Stimulated activated CD4-positive, alpha-beta T cell treated with anti-CD3 and anti-CD28 coated beads, Interleukin-12 subunit alpha, Interleukin-12 subunit beta, amount 100 ng/mL, for 48 hours (primary cell): ENCODE data around the gene SLC10A7.

Experiments used
- DNase-seq, 3 donors: peaks; one replicate each; pipeline ENCODE4 v3.0.0-alpha.2; 2020; ENCODE audit warnings: low read depth in 2 of 3, low spot score in 1 of 3

The SLC10A7 gene

GRCh38 chr4:146521541-146522097 lies at the start of gene SLC10A7:
Gene SLC10A7, minus strand, starts transcription at chr4:146521940. Its CDS starts 223 bp downstream, at chr4:146521717.
- peak; percentile 51 to 64 (median 63) for DNase-seq

- DNase-seq: no peak
Measured at GRCh38 chr4:146567396-146567795, 45.7 kb upstream of the SLC10A7 start.

GRCh38 chr4:146564492-146564891 lies 42.8 kb upstream of the SLC10A7 start:
- DNase-seq: no peak

GRCh38 chr4:146550161-146550560 lies 28.4 kb upstream of the SLC10A7 start:
- DNase-seq: no peak

- no peak for DNase-seq
Measured at GRCh38 chr4:146548443-146548842, 26.7 kb upstream of the SLC10A7 start.

- no peak for DNase-seq
Measured at GRCh38 chr4:146545102-146545501, 23.4 kb upstream of the SLC10A7 start.

- DNase-seq: no peak
Measured at GRCh38 chr4:146534178-146534577, 12.4 kb upstream of the SLC10A7 start.

GRCh38 chr4:146525754-146526153 lies 4.0 kb upstream of the SLC10A7 start:
- no peak for DNase-seq

GRCh38 chr4:146524663-146525062 lies 2.9 kb upstream of the SLC10A7 start:
- DNase-seq: no peak

GRCh38 chr4:146522869-146523205 lies 1.1 kb upstream of the SLC10A7 start:
- DNase-seq: no peak

GRCh38 chr4:146522098-146522868 lies 543 bp upstream of the SLC10A7 start:
- peak; percentile 75 to 82 (median 80) for DNase-seq

GRCh38 chr4:146520896-146521540 lies 722 bp downstream of the SLC10A7 start:
- peak in 1 of 3 donors; percentile 3 for DNase-seq

GRCh38 chr4:146514651-146515357 lies 6.9 kb downstream of the SLC10A7 start:
- DNase-seq: no peak

- no peak for DNase-seq
Measured at GRCh38 chr4:146513548-146513947, 8.2 kb downstream of the SLC10A7 start.

- DNase-seq: no peak
Measured at GRCh38 chr4:146511381-146511780, 10.4 kb downstream of the SLC10A7 start.

- no peak for DNase-seq
Measured at GRCh38 chr4:146510942-146511341, 10.8 kb downstream of the SLC10A7 start.

- DNase-seq: no peak
Measured at GRCh38 chr4:146508229-146508939, 13.4 kb downstream of the SLC10A7 start.

GRCh38 chr4:146507632-146508031 lies 14.1 kb downstream of the SLC10A7 start:
- no peak for DNase-seq

- no peak for DNase-seq
Measured at GRCh38 chr4:146506272-146506671, 15.5 kb downstream of the SLC10A7 start.

- no peak for DNase-seq
Measured at GRCh38 chr4:146500216-146500615, 21.5 kb downstream of the SLC10A7 start.

GRCh38 chr4:146498291-146498690 lies 23.4 kb downstream of the SLC10A7 start:
- DNase-seq: no peak
